ENCODE results near the gene FMN2.

The FMN2 gene

GRCh38 chr1:240516069-240516468 lies 424.4 kb downstream of the FMN2 start:
- Histone ChIP-seq H3K4me1 (ENCODE audit: low read depth, poor library complexity, severe bottlenecking) (no peaks in the 10 kb centered on the region), H3K9ac (no peak overlapping the region), H3K36me3 (ENCODE audit: insufficient read depth) (no peaks in the 10 kb centered on the region), H3K79me2 (ENCODE audit: insufficient read depth, low read depth) (no peaks in the 10 kb centered on the region), H3K4me3 (IDR thresholded peaks at IDR 0.05; ENCODE audit: insufficient read depth, low read depth, low read length) (no peak overlapping the region), H4K20me1 (ENCODE audit: insufficient read depth) (no peaks in the 10 kb centered on the region), H3K27ac (no peak overlapping the region), H3K27me3 (ENCODE audit: insufficient read depth, low read depth) (no peaks in the 10 kb centered on the region), H2AFZ (ENCODE audit: low read depth) (no peak overlapping the region), H3K4me2 (no peak overlapping the region)
- TF ChIP-seq CTCF (conservative IDR thresholded peaks at IDR 0.05; ENCODE audit: low read depth, low read length) = no peak

GRCh38 chr1:240517891-240518290 lies 426.2 kb downstream of the FMN2 start:
- Histone ChIP-seq H3K36me3 (ENCODE audit: insufficient read depth) (no peaks in the 10 kb centered on the region), H3K4me3 (IDR thresholded peaks at IDR 0.05; ENCODE audit: insufficient read depth, low read depth, low read length) (no peak overlapping the region), H3K4me2 (no peak overlapping the region), H3K79me2 (ENCODE audit: insufficient read depth, low read depth) (no peaks in the 10 kb centered on the region), H4K20me1 (ENCODE audit: insufficient read depth) (no peaks in the 10 kb centered on the region), H3K4me1 (ENCODE audit: low read depth, poor library complexity, severe bottlenecking) (no peaks in the 10 kb centered on the region), H3K27me3 (ENCODE audit: insufficient read depth, low read depth) (no peaks in the 10 kb centered on the region), H3K9ac (no peak overlapping the region), H2AFZ (ENCODE audit: low read depth) (no peak overlapping the region), H3K27ac (no peak overlapping the region)
- TF ChIP-seq CTCF (conservative IDR thresholded peaks at IDR 0.05; ENCODE audit: low read depth, low read length) = no peak

- no peak for TF ChIP-seq CTCF (conservative IDR thresholded peaks at IDR 0.05; ENCODE audit: low read depth, low read length)
- no peaks in the 10 kb centered on the region for H4K20me1 ChIP-seq (ENCODE audit: insufficient read depth)
- H3K36me3 ChIP-seq (ENCODE audit: insufficient read depth) = no peaks in the 10 kb centered on the region
- H3K9ac ChIP-seq = no peak overlapping the region
- no peaks in the 10 kb centered on the region for H3K4me1 ChIP-seq (ENCODE audit: low read depth, poor library complexity, severe bottlenecking)
- no peak overlapping the region for H3K4me3 ChIP-seq (IDR thresholded peaks at IDR 0.05; ENCODE audit: insufficient read depth, low read depth, low read length)
- no peak overlapping the region for H3K27ac ChIP-seq
- H3K27me3 ChIP-seq (ENCODE audit: insufficient read depth, low read depth) = no peaks in the 10 kb centered on the region
- no peak overlapping the region for H3K4me2 ChIP-seq
- no peak overlapping the region for H2AFZ ChIP-seq (ENCODE audit: low read depth)
- no peaks in the 10 kb centered on the region for H3K79me2 ChIP-seq (ENCODE audit: insufficient read depth, low read depth)
Observed at GRCh38 chr1:240522122-240522822, 430.6 kb downstream of the FMN2 start.

- Histone ChIP-seq H3K36me3 (ENCODE audit: insufficient read depth) (no peaks in the 10 kb centered on the region), H3K79me2 (ENCODE audit: insufficient read depth, low read depth) (no peaks in the 10 kb centered on the region), H4K20me1 (ENCODE audit: insufficient read depth) (no peaks in the 10 kb centered on the region), H3K4me3 (IDR thresholded peaks at IDR 0.05; ENCODE audit: insufficient read depth, low read depth, low read length) (no peak overlapping the region), H2AFZ (ENCODE audit: low read depth) (no peak overlapping the region), H3K9ac (no peak overlapping the region), H3K27me3 (ENCODE audit: insufficient read depth, low read depth) (no peaks in the 10 kb centered on the region), H3K4me1 (ENCODE audit: low read depth, poor library complexity, severe bottlenecking) (no peaks in the 10 kb centered on the region), H3K27ac (no peak overlapping the region), H3K4me2 (no peak overlapping the region)
- no peak for TF ChIP-seq CTCF (conservative IDR thresholded peaks at IDR 0.05; ENCODE audit: low read depth, low read length)
Observed at GRCh38 chr1:240524356-240525069, 432.8 kb downstream of the FMN2 start.
